NCI-H128 (cell line): ENCODE results near the gene GOLGA2.

ENCODE experiments used
- DNase-seq: peaks from one replicate; lab custom pipeline; 2025; ENCODE audit not compliant: unreplicated experiment; lab: John Stamatoyannopoulos, UW

Gene GOLGA2

GRCh38 chr9:128260340-128260739 is 15.5 kb downstream of the GOLGA2 start:
- DNase-seq, result no peak

GRCh38 chr9:128259156-128259555 is 16.7 kb downstream of the GOLGA2 start:
- no peak for DNase-seq

GRCh38 chr9:128258326-128258725 is 17.5 kb downstream of the GOLGA2 start:
- no peak for DNase-seq

- no peak for DNase-seq
Measured at GRCh38 chr9:128257907-128258306, 17.9 kb downstream of the GOLGA2 start.

- DNase-seq, result peak; percentile 29
Measured at GRCh38 chr9:128257086-128257825, 18.6 kb downstream of the GOLGA2 start.

GRCh38 chr9:128254855-128255759 is 20.7 kb downstream of the GOLGA2 start:
- no peak for DNase-seq

GRCh38 chr9:128254362-128254761 is 21.4 kb downstream of the GOLGA2 start:
- no peak for DNase-seq

- no peak for DNase-seq
Measured at GRCh38 chr9:128253991-128254346, 21.8 kb downstream of the GOLGA2 start.

- DNase-seq, result no peak
Measured at GRCh38 chr9:128253140-128253990, 22.4 kb downstream of the GOLGA2 start.

GRCh38 chr9:128252317-128253139 is 23.3 kb downstream of the GOLGA2 start:
- no peak for DNase-seq

GRCh38 chr9:128251732-128252100 is 24.1 kb downstream of the GOLGA2 start:
- no peak for DNase-seq

- no peak for DNase-seq
Measured at GRCh38 chr9:128250839-128251731, 24.7 kb downstream of the GOLGA2 start.

- DNase-seq, result no peak
Measured at GRCh38 chr9:128249908-128250838, 25.6 kb downstream of the GOLGA2 start.

- no peak for DNase-seq
Measured at GRCh38 chr9:128249558-128249907, 26.3 kb downstream of the GOLGA2 start.

GRCh38 chr9:128247226-128247803 is 28.5 kb downstream of the GOLGA2 start:
- no peak for DNase-seq

GRCh38 chr9:128246471-128246870 is 29.3 kb downstream of the GOLGA2 start:
- DNase-seq, result no peak

GRCh38 chr9:128245421-128246151 is 30.2 kb downstream of the GOLGA2 start:
- no peak for DNase-seq

- no peak for DNase-seq
Measured at GRCh38 chr9:128244837-128245231, 31.0 kb downstream of the GOLGA2 start.
